ENCODE data around the gene APOBEC3C.
"Not testable (repeated sequence)": the region's sequence is repeated elsewhere in the genome, so short reads cannot be mapped to it uniquely, and the experiment has no call there.

- TF ChIP-seq POLR2A (IDR thresholded peaks at IDR 0.05; ENCODE audit: low read length); GATA1 (IDR thresholded peaks at IDR 0.05; ENCODE audit: low read depth, low read length): not testable (repeated sequence)
Observed at GRCh38 chr22:39013561-39013941, 506 bp upstream of the APOBEC3C start.

Data from erythroblast (primary cell).